HFFc6 (cell line): ENCODE data around the gene HES7. TPM values are rescaled to one million over a fixed set of nuclear protein-coding genes. Genes with fewer than 3 reads are reported as not detected.

Experiments
- DNase-seq: peaks from one replicate; pipeline ENCODE4 v3.0.0-alpha.2; 2018
- H3K27ac Mint-ChIP-seq: 2 replicates; pipeline ENCODE4 v1.8.0; 2020; ENCODE audit warnings: mild to moderate bottlenecking, mixed read lengths
- H3K27me3 Mint-ChIP-seq: 2 replicates; pipeline ENCODE4 v1.8.0; 2021; ENCODE audit warnings: mild to moderate bottlenecking, moderate library complexity, mixed read lengths; ENCODE audit not compliant: insufficient read depth
- H3K36me3 Mint-ChIP-seq: 2 replicates; pipeline ENCODE4 v1.8.0; 2021; ENCODE audit warnings: low read depth, mixed read lengths
- H3K4me1 Mint-ChIP-seq: 2 replicates; pipeline ENCODE4 v1.8.0; 2020; ENCODE audit warnings: low read depth, mixed read lengths
- H3K4me3 Mint-ChIP-seq: 2 replicates; pipeline ENCODE4 v1.8.0; 2020; ENCODE audit warnings: mild to moderate bottlenecking, moderate library complexity, mixed read lengths
- H3K9me3 Mint-ChIP-seq: 2 replicates; pipeline ENCODE4 v1.8.0; 2020; ENCODE audit warnings: mild to moderate bottlenecking, mixed read lengths
- total RNA-seq, 6 experiments: library from RNA; stranded (reverse); fragmentation: NEBNext Ultra II Directional; extraction: Animal tissue kit (Norgen Biotek cat#: 25700); gene quantifications; 2 replicates in 1 of 6; 3 replicates in 5 of 6; pipeline ENCODE4 v1.2.3, GENCODE V29; 2021
- TF ChIP-seq, protein P1 (sequence below): fragments of 200-600 bp; sonication (generic); IDR thresholded peaks from 2 replicates; pipeline ENCODE4 v1.5.0; 2021; ENCODE audit warnings: antibody characterized with exemption, mild to moderate bottlenecking

The HES7 gene
- total RNA-seq, 6 experiments from 2014 or later: 0.24 to 0.54 (median 0.41) TPM

DNA sequence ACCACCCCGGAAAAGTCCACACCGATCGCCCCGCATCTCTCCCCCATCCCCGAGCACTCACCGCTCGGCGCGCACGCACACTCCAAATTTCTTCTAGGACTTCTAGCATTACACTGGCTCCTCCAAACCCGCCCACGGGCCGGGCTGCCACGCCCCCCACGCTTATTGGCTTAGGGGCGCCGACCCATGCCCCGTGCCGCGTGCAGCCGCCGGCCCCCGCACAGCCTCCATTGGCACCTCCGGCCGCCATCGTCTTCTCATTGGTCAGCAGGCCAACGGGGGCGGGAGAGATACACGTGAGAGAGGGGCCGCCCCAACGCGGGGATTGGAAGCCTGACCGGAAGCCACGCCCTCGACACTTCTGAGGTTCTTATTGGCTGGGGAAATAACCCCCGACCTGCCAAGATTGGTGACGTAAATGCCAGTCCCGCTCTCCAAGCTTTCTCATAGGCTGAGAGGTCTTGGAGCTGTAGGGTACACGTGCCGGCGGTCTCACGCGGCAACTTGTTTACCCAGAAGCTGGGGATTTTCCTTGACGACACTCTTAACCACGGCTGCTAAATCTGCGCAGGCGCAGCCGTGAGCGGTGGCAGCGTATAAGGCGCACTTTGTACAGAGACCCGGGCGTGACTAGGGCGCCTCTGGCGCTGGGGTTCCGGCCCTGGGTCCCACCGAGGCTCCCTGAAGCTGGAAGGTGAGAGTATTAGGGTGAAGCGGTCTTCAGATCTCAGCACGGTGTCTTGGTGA, 32.5 kb upstream of the HES7 start:
- Mint-ChIP-seq H3K27me3 (peaks cover 14% of the 10 kb centered on the region), H3K4me3 (no peak overlapping the region), H3K4me1 (peaks cover 26% of the 10 kb centered on the region), H3K27ac (no peak overlapping the region), H3K36me3 (peaks cover 5% of the 10 kb centered on the region), H3K9me3 (no peaks in the 10 kb centered on the region)
- TF ChIP-seq, protein P1, sequence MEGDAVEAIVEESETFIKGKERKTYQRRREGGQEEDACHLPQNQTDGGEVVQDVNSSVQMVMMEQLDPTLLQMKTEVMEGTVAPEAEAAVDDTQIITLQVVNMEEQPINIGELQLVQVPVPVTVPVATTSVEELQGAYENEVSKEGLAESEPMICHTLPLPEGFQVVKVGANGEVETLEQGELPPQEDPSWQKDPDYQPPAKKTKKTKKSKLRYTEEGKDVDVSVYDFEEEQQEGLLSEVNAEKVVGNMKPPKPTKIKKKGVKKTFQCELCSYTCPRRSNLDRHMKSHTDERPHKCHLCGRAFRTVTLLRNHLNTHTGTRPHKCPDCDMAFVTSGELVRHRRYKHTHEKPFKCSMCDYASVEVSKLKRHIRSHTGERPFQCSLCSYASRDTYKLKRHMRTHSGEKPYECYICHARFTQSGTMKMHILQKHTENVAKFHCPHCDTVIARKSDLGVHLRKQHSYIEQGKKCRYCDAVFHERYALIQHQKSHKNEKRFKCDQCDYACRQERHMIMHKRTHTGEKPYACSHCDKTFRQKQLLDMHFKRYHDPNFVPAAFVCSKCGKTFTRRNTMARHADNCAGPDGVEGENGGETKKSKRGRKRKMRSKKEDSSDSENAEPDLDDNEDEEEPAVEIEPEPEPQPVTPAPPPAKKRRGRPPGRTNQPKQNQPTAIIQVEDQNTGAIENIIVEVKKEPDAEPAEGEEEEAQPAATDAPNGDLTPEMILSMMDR: peak; percentile 21; the same call in 1 of the 2 replicates
- peak; percentile 100 for DNase-seq

DNA sequence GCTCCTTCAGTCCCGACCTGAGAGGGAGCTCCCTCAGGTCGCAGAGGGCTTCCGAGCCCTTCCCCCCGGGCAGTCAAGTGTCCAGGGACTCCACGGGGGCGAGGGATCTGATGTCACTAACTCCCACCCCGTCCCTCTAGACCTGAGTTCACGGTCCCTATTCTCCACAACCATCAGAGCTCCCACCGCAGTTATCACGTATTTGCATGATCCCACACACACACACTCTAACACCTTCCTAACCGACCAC, 32.0 kb upstream of the HES7 start:
- no peak for DNase-seq
- H3K9me3 Mint-ChIP-seq: no peaks in the 10 kb centered on the region

DNA sequence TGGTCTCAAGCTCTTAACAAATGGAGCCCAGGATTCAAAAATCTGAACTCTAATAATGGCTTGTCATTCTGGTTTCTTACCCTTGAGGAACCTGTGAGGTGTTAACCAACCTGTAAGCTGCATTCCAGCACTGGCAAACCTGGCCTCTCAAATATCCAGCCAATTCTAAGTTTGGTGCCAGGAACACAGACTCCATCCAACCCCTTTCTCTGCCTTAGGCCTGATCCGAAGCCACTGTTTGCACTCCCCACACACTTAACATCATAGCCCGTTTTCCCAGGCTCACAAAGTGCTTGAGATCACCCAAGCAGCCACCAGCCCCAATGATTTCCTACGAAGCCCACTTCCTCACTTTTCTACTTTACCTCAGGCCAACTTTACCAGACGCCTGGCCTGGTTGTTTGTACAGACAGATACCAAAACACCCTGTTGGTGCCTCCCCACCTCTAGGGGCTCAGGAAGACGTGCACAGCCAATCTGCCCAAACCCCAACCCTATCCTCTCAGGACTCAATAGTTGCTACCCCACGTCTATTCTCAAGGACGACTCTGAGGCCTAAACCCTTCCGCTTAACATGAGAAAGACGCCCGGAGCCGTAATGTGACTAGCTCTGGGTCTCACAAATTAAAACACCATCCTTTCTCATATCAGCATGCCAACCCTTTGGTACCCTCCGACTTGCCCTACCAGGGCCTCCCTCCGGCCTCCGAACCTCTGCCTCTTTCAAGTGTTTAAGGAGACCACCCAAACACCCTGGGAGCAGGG, 31.5 kb upstream of the HES7 start:
- H3K4me1 Mint-ChIP-seq: peaks cover 21% of the 10 kb centered on the region
- H3K27ac Mint-ChIP-seq: no peak overlapping the region
- DNase-seq: no peak
- TF ChIP-seq, protein P1: no peak
- H3K9me3 Mint-ChIP-seq: no peaks in the 10 kb centered on the region
- H3K36me3 Mint-ChIP-seq: no peaks in the 10 kb centered on the region
- H3K4me3 Mint-ChIP-seq: no peak overlapping the region
- H3K27me3 Mint-ChIP-seq: peaks cover 15% of the 10 kb centered on the region

More for the DNA sequence above, 32.0 kb upstream of the HES7 start:
- Mint-ChIP-seq H3K36me3 (no peaks in the 10 kb centered on the region), H3K27ac (no peak overlapping the region), H3K4me1 (peaks cover 22% of the 10 kb centered on the region), H3K27me3 (peaks cover 15% of the 10 kb centered on the region), H3K4me3 (no peak overlapping the region)
- TF ChIP-seq, protein P1: no peak

- no peak overlapping the region for H3K27ac Mint-ChIP-seq
- no peak for DNase-seq
These were observed 30.8 kb upstream of the HES7 start for GRCh38 chr17:8154608-8155155.

GRCh38 chr17:8153957-8154607, 30.2 kb upstream of the HES7 start:
- no peaks in the 10 kb centered on the region for H3K9me3 Mint-ChIP-seq
- no peaks in the 10 kb centered on the region; the same call in 1 of the 2 replicates for H3K36me3 Mint-ChIP-seq
- no peak overlapping the region; the same call in 1 of the 2 replicates for H3K4me3 Mint-ChIP-seq
- TF ChIP-seq, protein P1: no peak
- no peak overlapping the region for H3K27ac Mint-ChIP-seq
- peaks cover 14% of the 10 kb centered on the region for H3K4me1 Mint-ChIP-seq
- peak; percentile 99 for DNase-seq
- peaks cover 19% of the 10 kb centered on the region for H3K27me3 Mint-ChIP-seq

More at GRCh38 chr17:8154608-8155155, 30.8 kb upstream of the HES7 start:
- no peaks in the 10 kb centered on the region for H3K9me3 Mint-ChIP-seq
- peaks cover 15% of the 10 kb centered on the region for H3K4me1 Mint-ChIP-seq
- TF ChIP-seq, protein P1: no peak
- no peaks in the 10 kb centered on the region; the same call in 1 of the 2 replicates for H3K36me3 Mint-ChIP-seq
- no peak overlapping the region for H3K4me3 Mint-ChIP-seq
- H3K27me3 Mint-ChIP-seq: peaks cover 16% of the 10 kb centered on the region
